DND-41 (cell line): Measurements from ENCODE around the gene TCF12.

Experiments used
- EZH2 ChIP-seq: IDR thresholded peaks from 3 replicates; pipeline ENCODE4 v1.6.1; 2012; ENCODE audit warnings: borderline replicate concordance, low read depth, mild to moderate bottlenecking, moderate library complexity, low read length, inconsistent platforms; ENCODE audit not compliant: severe bottlenecking
- TF ChIP-seq, protein P1 (sequence below): IDR thresholded peaks from 2 replicates; pipeline ENCODE4 v1.5.1; 2012; ENCODE audit warnings: borderline replicate concordance, low read length, moderate library complexity, mild to moderate bottlenecking; ENCODE audit not compliant: poor library complexity, severe bottlenecking; ENCODE audit errors: extremely low read depth

DNA sequence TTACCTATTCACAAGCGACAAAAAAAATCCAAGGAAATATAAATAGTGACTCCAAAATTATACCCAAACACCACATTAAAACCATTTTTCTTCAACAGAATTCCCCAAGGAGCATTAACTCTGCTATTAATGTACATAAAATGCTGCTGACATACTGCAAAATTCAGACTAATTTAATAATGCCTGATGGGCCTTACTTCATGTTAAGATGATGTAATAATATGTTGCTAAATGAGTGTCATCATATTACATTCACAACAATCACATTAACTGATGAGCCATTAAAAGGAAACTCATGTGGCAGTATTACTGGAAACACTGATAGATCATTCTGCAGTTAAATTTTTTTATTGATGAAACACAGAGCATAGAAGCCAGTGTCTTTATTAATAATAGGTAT, 253.0 kb downstream of the TCF12 start:
- TF ChIP-seq, protein P1, sequence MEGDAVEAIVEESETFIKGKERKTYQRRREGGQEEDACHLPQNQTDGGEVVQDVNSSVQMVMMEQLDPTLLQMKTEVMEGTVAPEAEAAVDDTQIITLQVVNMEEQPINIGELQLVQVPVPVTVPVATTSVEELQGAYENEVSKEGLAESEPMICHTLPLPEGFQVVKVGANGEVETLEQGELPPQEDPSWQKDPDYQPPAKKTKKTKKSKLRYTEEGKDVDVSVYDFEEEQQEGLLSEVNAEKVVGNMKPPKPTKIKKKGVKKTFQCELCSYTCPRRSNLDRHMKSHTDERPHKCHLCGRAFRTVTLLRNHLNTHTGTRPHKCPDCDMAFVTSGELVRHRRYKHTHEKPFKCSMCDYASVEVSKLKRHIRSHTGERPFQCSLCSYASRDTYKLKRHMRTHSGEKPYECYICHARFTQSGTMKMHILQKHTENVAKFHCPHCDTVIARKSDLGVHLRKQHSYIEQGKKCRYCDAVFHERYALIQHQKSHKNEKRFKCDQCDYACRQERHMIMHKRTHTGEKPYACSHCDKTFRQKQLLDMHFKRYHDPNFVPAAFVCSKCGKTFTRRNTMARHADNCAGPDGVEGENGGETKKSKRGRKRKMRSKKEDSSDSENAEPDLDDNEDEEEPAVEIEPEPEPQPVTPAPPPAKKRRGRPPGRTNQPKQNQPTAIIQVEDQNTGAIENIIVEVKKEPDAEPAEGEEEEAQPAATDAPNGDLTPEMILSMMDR: no peak
- TF ChIP-seq EZH2: no peak
